Heart left ventricle (tissue), 16 donors: Measurements from ENCODE around the gene ITGB6. TPM values are rescaled to one million over a fixed set of nuclear protein-coding genes. Genes with fewer than 3 reads are reported as not detected.
"Not testable (repeated sequence)": the region's sequence is repeated elsewhere in the genome, so short reads cannot be mapped to it uniquely, and the experiment has no call there.

Experiments
- ATAC-seq, 4 donors: fragments of 200-7000 bp; cut with Tn5 transposase; one replicate each; pipeline ENCODE4 v1.9.1; 2020 to 2022; ENCODE audit warnings: moderate library complexity in 4 of 4, mild to moderate bottlenecking in 3 of 4, moderate number of reproducible peaks in 1 of 4
- DNase-seq, 5 donors: peaks; one replicate each; pipeline ENCODE4 v3.0.0-alpha.2; 2020
- H3K27ac ChIP-seq, 12 donors: fragments of 200-600 bp; sonication (generic) in 4 of 12; one replicate each; pipeline versions ENCODE4 v1.5.0 to v1.8.0; 2016 to 2022; ENCODE audit warnings: mild to moderate bottlenecking in 2 of 12
- H3K27me3 ChIP-seq, 9 donors: fragments of 200-600 bp; sonication (generic) in 2 of 9; one replicate each; pipeline versions ENCODE4 v1.5.1 to v1.8.0; 2016 to 2022; ENCODE audit warnings: mild to moderate bottlenecking in 3 of 9
- H3K36me3 ChIP-seq, 9 donors: fragments of 200-600 bp; sonication (generic) in 2 of 9; one replicate each; pipeline versions ENCODE4 v1.5.0 to v1.8.0; 2018 to 2022; ENCODE audit warnings: mild to moderate bottlenecking in 2 of 9
- H3K4me1 ChIP-seq, 12 donors: fragments of 200-600 bp; sonication (generic) in 4 of 12; one replicate each; pipeline versions ENCODE4 v1.5.0 to v1.8.0; 2016 to 2022; ENCODE audit warnings: mild to moderate bottlenecking in 3 of 12
- H3K4me3 ChIP-seq, 12 donors: fragments of 200-600 bp; sonication (generic) in 4 of 12; one replicate each; pipeline versions ENCODE4 v1.5.0 to v1.8.0; 2017 to 2022; ENCODE audit warnings: mild to moderate bottlenecking in 9 of 12, moderate library complexity in 4 of 12
- H3K9me3 ChIP-seq, 12 donors: fragments of 200-600 bp; sonication (generic) in 4 of 12; one replicate each; pipeline versions ENCODE4 v1.5.0 to v1.8.0; 2016 to 2022; ENCODE audit warnings: mild to moderate bottlenecking in 1 of 12
- CTCF ChIP-seq, 12 donors: fragments of 200-600 bp; sonication (generic) in 4 of 12; IDR thresholded peaks; one replicate each; pipeline versions ENCODE4 v1.5.0 to v1.8.0; 2018 to 2022; ENCODE audit warnings: antibody characterized with exemption in 12 of 12, mild to moderate bottlenecking in 5 of 12
- POLR2A ChIP-seq, 2 donors: fragments of 450-650 bp; IDR thresholded peaks; one replicate each; pipeline ENCODE4 v1.6.1; 2017; ENCODE audit warnings: antibody characterized with exemption in 2 of 2, mild to moderate bottlenecking in 2 of 2, moderate library complexity in 2 of 2
- WGBS, 4 donors: extraction: QIAGEN DNeasy Blood & Tissue Kit in 2 of 4; methylation state at CpG; one replicate each; pipeline versions ENCODE4 v1.1.5 to v1.1.7; 2013 to 2018; 5-methylcytosine and 5-hydroxymethylcytosine counted together
- intact Hi-C, 10 donors: fragments of 100-400 bp; cut with DNase I; formaldehyde crosslinking; loops; one replicate each; pipeline versions ENCODE4 v1.11.1 to v1.14.2; 2022
- polyA plus RNA-seq, 2 donors: library from polyadenylated mRNA; stranded (reverse); fragments of 200-250 nt; gene quantifications; one replicate each; pipeline ENCODE4 v1.2.3, GENCODE V29; 2013
- total RNA-seq, 9 donors: library from RNA; depleted of rRNA in 2 of 9; stranded (reverse); fragments of >200 nt in 2 of 9; fragmentation: NEBNext Ultra II Directional in 3 of 9; extraction: Animal tissue kit (Norgen Biotek cat#: 25700) in 3 of 9; gene quantifications; one replicate each; pipeline versions ENCODE4 v1.1.0 to v1.2.4, GENCODE V29; 2016 to 2023
- donor health status: ischemic (EF 13 %, LVEDD 7.1; RV severe dilation, severe dysfunction).
- donor health status: healthy with polysubstance abuse.
- donor health status: DM: no; HTN: yes; CAD: no.
- donor health status: DM: no; HTN: no; CAD: no.
- donor health status: ischemic (EF 25% LVEDD 6.9; RV normal size, moderate dysfunction).
- donor health status: ischemic (EF 25% LVEDD 5.7; RV mildly dilated, moderate dysfunction).
- donor health status: healthy.
- donor health status: DM: yes; HTN: yes; CAD: no.
- donor health status: ischemic (EF 35%, LVEDD 5.7; RV mildly dilated, moderate dysfunction).
- donor health status: nonischemic (EF 11% LVEDD 7.7; RV severe dilation, severe dysfunction).
- donor health status: DM: yes; HTN: yes; CAD: no.
- donor health status: PGD.
- donor health status: ischemic (EF 29% LVEDD 5.4; RV normal size, mild dysfunction).
- donor health status: nonischemic (EF 23%, LVEDD 6.1; RV moderate dilation, normal function).

The ITGB6 gene
- total and polyA plus RNA-seq, 11 donors: 0.27 to 4.2 (median 0.75) TPM

DNA sequence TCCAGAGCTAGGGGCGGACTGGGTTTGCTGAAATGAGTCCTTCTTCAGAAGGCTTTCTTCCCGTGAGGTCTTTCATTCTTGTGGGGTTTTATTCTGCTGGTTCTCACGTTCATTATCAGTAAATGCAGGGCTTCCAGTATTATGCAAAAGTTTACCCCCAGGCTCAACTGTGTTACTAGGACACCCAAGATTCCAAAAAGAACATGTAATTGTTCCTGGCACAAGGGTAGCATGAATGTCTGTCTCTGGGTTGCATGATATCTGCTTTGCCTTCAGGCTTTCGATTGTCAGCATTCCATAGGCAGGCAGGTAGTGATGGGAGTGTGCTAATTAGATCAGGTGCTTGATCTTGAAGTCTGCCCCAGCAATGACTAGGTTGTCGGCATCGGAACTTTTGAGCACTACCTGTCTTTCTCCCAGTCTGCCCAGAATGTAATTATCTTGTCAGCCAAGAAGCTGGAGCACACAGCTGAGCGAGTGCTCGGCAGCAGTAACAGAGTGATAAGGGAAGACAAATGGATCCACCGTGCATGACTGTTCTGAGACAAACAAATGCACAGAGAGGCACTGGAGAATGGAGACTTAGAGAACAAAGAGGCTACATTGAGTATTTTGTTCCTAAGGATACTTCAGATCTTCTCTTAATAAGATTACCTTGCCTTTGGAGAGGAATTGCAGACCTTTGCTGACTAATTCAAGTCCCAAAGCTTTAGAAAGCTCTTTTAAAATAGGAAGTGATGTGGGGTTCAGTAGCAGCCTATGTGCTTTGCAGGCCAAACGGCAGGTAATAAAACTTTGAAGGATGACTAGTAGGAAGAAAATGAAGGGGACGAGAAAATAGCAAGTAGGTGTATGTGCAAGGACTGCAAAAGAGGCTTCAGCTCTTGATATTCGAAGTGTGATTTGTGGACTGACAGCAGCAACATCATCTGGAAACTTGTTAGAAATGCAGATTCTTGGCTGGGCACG lies 41.9 kb downstream of the ITGB6 start:
- DNase-seq (no peak), ATAC-seq (peak; percentile 31 to 64 (median 44))
- Histone ChIP-seq H3K4me3 (peak overlapping the region in 2 of 12 donors; percentile 0 to 24), H3K27ac (no peak overlapping the region), H3K4me1 (peaks cover 0 to 17% (median 2%) of the 10 kb centered on the region in 12 donors), H3K9me3 (no peaks in the 10 kb centered on the region), H3K27me3 (no peaks in the 10 kb centered on the region), H3K36me3 (no peaks in the 10 kb centered on the region)
- TF ChIP-seq POLR2A (IDR thresholded peaks at IDR 0.05): no peak
- TF ChIP-seq CTCF (IDR thresholded peaks at IDR 0.05): no peak
- WGBS, 4 donors: 41 to 54% (median 49%) methylated on average over 13 of the region's 13 CpGs
- intact Hi-C loops: loop anchor here in 1 of 10 donors (10.0 kb wide), 1 partner anchor 47 kb away; the partner anchor contains the start of gene ITGB6

DNA sequence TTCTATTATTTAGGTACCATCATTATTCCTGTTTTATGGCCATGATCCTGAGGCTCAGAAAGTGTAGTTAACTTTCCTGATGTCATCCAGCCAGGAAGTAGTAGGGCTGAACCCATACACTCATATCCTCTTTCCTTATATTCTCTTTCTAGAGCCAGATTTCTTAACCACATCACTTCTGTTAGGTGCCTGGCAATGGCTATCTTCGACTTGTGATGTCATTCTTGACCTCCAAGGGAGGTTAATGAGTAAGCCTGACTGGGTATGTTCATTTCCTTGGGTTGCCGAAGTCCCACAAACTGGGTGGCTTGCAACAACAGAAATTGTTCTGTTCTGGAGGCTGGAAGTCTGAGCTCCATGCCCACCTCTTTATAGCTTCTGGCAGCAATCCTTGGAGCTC lies 43.4 kb downstream of the ITGB6 start:
- Histone ChIP-seq H3K4me1 (peaks cover 0 to 17% (median 2%) of the 10 kb centered on the region in 12 donors), H3K36me3 (no peaks in the 10 kb centered on the region), H3K27ac (no peak overlapping the region), H3K9me3 (no peaks in the 10 kb centered on the region), H3K27me3 (no peaks in the 10 kb centered on the region), H3K4me3 (no peak overlapping the region)
- no peak for DNase-seq
- intact Hi-C loops: loop anchor here in 1 of 10 donors (10.0 kb wide), 1 partner anchor 48 kb away; the partner anchor contains the start of gene ITGB6
- ATAC-seq: no peak
- TF ChIP-seq POLR2A (IDR thresholded peaks at IDR 0.05) (no peak), CTCF (IDR thresholded peaks at IDR 0.05) (no peak)
- WGBS, 4 donors: 72 to 81% (median 75%) methylated on average over 2 of the region's 2 CpGs

DNA sequence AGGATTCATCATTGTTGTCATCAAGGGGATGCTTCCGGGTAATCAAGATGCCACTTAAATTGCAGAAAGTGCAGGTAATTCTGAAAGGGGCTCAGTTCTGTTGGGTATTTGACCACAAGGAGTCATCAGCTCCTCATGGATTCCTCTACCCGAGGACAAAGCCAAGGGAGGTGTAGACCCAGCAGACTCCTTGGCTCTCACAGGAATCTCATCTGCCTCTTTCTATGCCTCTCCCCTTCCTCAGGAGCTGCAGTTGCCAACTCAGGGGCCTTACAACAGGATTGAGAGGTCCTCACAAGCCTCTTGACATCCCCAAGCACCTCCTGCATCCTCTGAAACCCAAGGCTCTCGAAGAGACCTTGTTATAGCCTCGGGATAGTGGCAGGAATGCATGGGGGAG lies 44.0 kb downstream of the ITGB6 start:
- Histone ChIP-seq H3K27ac (no peak overlapping the region), H3K4me1 (peaks cover 0 to 17% (median 2%) of the 10 kb centered on the region in 12 donors), H3K4me3 (no peak overlapping the region), H3K27me3 (no peaks in the 10 kb centered on the region), H3K36me3 (no peaks in the 10 kb centered on the region), H3K9me3 (no peaks in the 10 kb centered on the region)
- intact Hi-C loops: loop anchor here in 1 of 10 donors (10.0 kb wide), 1 partner anchor 49 kb away; the partner anchor contains the start of gene ITGB6
- DNase-seq (no peak), ATAC-seq (no peak)
- 85 to 94% (median 90%) methylated on average over 4 of the region's 4 CpGs for WGBS, 4 donors
- no peak for TF ChIP-seq POLR2A (IDR thresholded peaks at IDR 0.05)
- no peak for TF ChIP-seq CTCF (IDR thresholded peaks at IDR 0.05)

DNA sequence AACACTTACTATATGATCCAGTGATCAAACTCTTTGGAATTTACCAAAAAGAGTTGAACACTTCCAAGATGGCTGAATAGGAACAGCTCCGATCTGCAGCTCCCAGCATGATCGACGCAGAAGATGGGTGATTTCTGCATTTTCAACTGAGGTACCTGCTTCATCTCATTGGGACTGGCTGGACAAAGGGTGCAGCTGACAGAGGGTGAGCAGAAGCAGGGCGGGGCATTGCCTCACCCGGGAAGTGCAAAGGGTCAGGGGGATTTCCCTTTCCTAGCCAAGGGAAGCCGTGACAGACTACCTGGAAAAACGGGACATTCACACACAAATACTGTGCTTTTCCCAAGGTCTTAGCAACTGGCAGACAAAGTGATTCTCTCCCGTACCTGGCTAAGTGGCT lies 51.7 kb downstream of the ITGB6 start:
- 82 to 94% (median 85%) methylated on average over 6 to 8 of the region's 8 CpGs for WGBS, 4 donors
- H3K9me3 ChIP-seq, intact Hi-C loops, H3K27ac ChIP-seq, H3K4me1 ChIP-seq, DNase-seq, ATAC-seq, H3K27me3 ChIP-seq, H3K36me3 ChIP-seq, H3K4me3 ChIP-seq: not testable (repeated sequence)
